Upper lobe of right lung (tissue), 1 donor: ENCODE measurements around the gene APPBP2. TPM values are rescaled to one million over a fixed set of nuclear protein-coding genes. Genes with fewer than 3 reads are reported as not detected.

Experiments used
- ATAC-seq: fragments of 200-7000 bp; cut with Tn5 transposase; one replicate; pipeline ENCODE4 v1.9.1; 2020; ENCODE audit warnings: mild to moderate bottlenecking, moderate library complexity
- DNase-seq: peaks from one replicate; pipeline ENCODE4 v3.0.0-alpha.2; 2020
- H3K27ac ChIP-seq: fragments of 200-600 bp; one replicate; pipeline ENCODE4 v1.8.0; 2022
- H3K27me3 ChIP-seq: fragments of 200-600 bp; one replicate; pipeline ENCODE4 v1.8.0; 2022; ENCODE audit warnings: mild to moderate bottlenecking
- H3K36me3 ChIP-seq: fragments of 200-600 bp; one replicate; pipeline ENCODE4 v1.8.0; 2022
- H3K4me1 ChIP-seq: fragments of 200-600 bp; one replicate; pipeline ENCODE4 v1.8.0; 2022
- H3K4me3 ChIP-seq: fragments of 200-600 bp; one replicate; pipeline ENCODE4 v1.8.0; 2022; ENCODE audit warnings: mild to moderate bottlenecking
- H3K9me3 ChIP-seq: fragments of 200-600 bp; one replicate; pipeline ENCODE4 v1.8.0; 2022
- intact Hi-C: fragments of 100-400 bp; cut with DNase I; formaldehyde crosslinking; loops from one replicate; pipeline ENCODE4 v1.11.0; 2022
- total RNA-seq: library from RNA; stranded (reverse); fragmentation: NEBNext Ultra II Directional; extraction: Animal tissue kit (Norgen Biotek cat#: 25700); gene quantifications from one replicate; pipeline ENCODE4 v1.2.1, GENCODE V29; 2021
- TF ChIP-seq, protein P1 (sequence below): fragments of 200-600 bp; IDR thresholded peaks from one replicate; pipeline ENCODE4 v1.8.0; 2022; ENCODE audit warnings: antibody characterized with exemption
- donor health status: DM: no; HTN: yes; CAD: no; lungs with severe emphysema.

Gene APPBP2
- total RNA-seq, 1 donor from 2014 or later, result 43.6 TPM

DNA sequence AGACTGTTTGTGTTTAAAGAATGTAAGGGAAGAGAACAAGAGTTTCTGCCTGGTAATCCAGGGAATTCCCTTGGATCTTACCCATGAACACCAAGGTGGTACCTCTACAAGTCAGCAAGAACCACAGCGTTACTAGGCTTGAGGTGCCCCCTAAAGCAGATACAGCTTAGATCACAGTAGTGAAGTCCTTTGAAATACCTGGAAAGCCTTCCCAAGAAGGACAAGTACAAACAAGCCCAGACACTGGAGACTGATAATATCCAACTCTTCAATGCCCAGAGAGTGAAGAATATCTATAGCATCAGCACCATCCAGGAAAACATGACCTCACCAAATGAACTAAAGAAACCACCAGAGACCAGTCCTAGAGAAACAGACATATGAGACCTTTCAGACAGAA lies 3.8 kb upstream of the APPBP2 start:
- Histone ChIP-seq H3K36me3 (no peaks in the 10 kb centered on the region), H3K4me3 (no peak overlapping the region), H3K9me3 (no peaks in the 10 kb centered on the region), H3K27me3 (no peaks in the 10 kb centered on the region), H3K27ac (no peak overlapping the region), H3K4me1 (peaks cover 8% of the 10 kb centered on the region)
- no peak for DNase-seq
- no peak for ATAC-seq
- intact Hi-C loops, result no loop called here
- TF ChIP-seq, protein P1, sequence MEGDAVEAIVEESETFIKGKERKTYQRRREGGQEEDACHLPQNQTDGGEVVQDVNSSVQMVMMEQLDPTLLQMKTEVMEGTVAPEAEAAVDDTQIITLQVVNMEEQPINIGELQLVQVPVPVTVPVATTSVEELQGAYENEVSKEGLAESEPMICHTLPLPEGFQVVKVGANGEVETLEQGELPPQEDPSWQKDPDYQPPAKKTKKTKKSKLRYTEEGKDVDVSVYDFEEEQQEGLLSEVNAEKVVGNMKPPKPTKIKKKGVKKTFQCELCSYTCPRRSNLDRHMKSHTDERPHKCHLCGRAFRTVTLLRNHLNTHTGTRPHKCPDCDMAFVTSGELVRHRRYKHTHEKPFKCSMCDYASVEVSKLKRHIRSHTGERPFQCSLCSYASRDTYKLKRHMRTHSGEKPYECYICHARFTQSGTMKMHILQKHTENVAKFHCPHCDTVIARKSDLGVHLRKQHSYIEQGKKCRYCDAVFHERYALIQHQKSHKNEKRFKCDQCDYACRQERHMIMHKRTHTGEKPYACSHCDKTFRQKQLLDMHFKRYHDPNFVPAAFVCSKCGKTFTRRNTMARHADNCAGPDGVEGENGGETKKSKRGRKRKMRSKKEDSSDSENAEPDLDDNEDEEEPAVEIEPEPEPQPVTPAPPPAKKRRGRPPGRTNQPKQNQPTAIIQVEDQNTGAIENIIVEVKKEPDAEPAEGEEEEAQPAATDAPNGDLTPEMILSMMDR, result no peak

DNA sequence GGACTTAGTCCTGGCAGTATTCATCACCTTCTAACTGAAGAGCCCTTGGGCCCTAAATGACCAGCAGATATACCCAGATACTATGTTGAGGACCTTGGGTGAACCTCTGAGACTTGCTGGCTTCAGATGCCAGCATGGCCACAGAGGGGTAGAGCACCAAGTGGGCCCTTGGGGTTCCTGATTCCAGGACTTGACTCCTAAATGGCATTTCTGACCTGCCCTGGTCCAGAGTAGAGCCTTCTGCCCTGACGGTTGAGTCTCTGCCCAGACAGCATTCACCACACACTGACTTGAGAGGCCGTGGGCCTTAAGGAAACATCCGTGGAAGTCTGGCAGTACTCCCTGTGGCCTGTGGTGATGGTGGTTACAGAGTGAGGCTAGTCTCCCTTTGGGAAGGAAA lies 2.8 kb upstream of the APPBP2 start:
- H3K4me1 ChIP-seq, result peaks cover 12% of the 10 kb centered on the region
- no peak overlapping the region for H3K27ac ChIP-seq
- no peaks in the 10 kb centered on the region for H3K9me3 ChIP-seq
- no peaks in the 10 kb centered on the region for H3K36me3 ChIP-seq
- intact Hi-C loops, result no loop called here
- DNase-seq (no peak), ATAC-seq (no peak)
- H3K4me3 ChIP-seq, result no peak overlapping the region
- TF ChIP-seq, protein P1, result no peak
- H3K27me3 ChIP-seq, result no peaks in the 10 kb centered on the region

- peaks cover 23% of the 10 kb centered on the region for H3K4me1 ChIP-seq
- TF ChIP-seq, protein P1, result no peak
- no peak overlapping the region for H3K4me3 ChIP-seq
- no peaks in the 10 kb centered on the region for H3K9me3 ChIP-seq
- DNase-seq, result no peak
- H3K27me3 ChIP-seq, result no peaks in the 10 kb centered on the region
- no peak overlapping the region for H3K27ac ChIP-seq
- intact Hi-C loops, result no loop called here
- H3K36me3 ChIP-seq, result no peaks in the 10 kb centered on the region
- no peak for ATAC-seq
These were observed 1.7 kb upstream of the APPBP2 start for GRCh38 chr17:60527701-60528100.

DNA sequence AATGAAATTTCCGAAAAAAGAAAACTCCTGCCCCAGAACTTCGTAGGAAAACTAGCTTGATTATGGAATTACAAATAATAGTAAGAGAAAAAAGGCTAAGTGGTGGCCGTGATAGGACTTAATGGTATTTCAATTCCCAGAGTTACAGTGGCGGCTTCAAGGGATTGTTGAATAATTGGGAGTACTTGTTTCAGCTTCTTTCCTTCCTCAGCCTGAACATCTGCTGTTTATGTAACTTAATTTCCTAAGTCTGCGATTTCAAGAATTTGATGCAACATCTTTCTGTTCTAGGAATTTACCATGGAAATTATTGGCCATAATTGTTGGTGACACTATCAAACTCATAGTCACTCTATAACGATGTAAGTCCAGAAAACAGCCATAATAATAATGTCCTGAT lies 684 bp upstream of the APPBP2 start:
- TF ChIP-seq, protein P1, result no peak
- Histone ChIP-seq H3K27me3 (no peaks in the 10 kb centered on the region), H3K27ac (peak overlapping the region; percentile 99), H3K9me3 (no peaks in the 10 kb centered on the region), H3K4me1 (peaks cover 33% of the 10 kb centered on the region), H3K36me3 (no peaks in the 10 kb centered on the region), H3K4me3 (peak overlapping the region; percentile 95)
- no peak for ATAC-seq
- DNase-seq, result no peak
- intact Hi-C loops, result no loop called here

GRCh38 chr17:60525328-60525684 lies 736 bp downstream of the APPBP2 start:
- ATAC-seq (no peak), DNase-seq (no peak)
- Histone ChIP-seq H3K4me1 (peaks cover 35% of the 10 kb centered on the region), H3K4me3 (peak overlapping the region; percentile 95), H3K36me3 (peaks cover under 1% of the 10 kb centered on the region), H3K27me3 (no peaks in the 10 kb centered on the region), H3K27ac (peak overlapping the region; percentile 99), H3K9me3 (no peaks in the 10 kb centered on the region)
- intact Hi-C loops, result no loop called here
- TF ChIP-seq, protein P1, result no peak
